ENCODE data around the gene AP3B2.

AP3B2 gene

GRCh38 chr15:82697735-82698407 is 11.8 kb downstream of the AP3B2 start:
- DNase-seq, result no peak

DNA sequence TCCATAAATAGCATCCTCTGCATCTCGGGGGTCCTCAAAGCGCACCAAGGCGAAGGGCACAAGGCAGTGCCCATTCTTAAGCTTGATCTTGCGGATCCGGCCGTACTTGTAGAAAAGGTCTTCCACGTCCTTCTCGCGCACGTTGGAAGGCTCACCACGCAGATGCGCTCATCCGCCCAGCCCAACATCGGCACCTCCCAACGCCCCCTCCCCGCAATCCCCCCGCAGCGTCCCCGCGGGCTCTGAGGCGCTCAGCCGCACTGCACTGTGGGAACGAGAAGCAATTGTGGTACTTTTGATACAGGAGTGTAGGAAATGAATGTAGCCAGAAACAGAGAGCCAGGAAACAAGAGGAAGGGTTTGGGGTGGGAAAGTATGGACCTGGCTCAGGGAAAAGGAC is 17.5 kb downstream of the AP3B2 start:
- DNase-seq, result no peak

DNA sequence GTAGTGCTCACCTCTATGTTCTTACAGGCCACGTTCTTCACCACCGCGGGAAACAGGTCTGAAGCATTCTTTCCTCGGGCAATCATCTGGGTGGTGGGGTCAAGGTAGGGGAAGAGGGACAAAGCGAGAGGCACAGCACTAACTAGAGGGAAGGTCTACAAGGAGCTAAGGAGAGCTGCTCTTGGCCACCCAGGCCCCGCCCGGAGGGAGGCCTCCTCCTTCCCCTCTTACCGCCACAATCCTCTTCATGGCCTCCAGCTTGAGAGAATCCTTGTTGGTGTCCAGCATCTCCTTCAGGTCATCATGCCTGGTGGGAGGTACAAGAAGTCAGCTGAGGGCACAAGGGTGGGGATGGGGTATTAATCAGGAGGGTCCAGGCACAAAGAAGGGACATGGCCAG is 20.5 kb downstream of the AP3B2 start:
- no peak for DNase-seq

- DNase-seq, result no peak
Measured at GRCh38 chr15:82688691-82689090, 21.0 kb downstream of the AP3B2 start.

DNA sequence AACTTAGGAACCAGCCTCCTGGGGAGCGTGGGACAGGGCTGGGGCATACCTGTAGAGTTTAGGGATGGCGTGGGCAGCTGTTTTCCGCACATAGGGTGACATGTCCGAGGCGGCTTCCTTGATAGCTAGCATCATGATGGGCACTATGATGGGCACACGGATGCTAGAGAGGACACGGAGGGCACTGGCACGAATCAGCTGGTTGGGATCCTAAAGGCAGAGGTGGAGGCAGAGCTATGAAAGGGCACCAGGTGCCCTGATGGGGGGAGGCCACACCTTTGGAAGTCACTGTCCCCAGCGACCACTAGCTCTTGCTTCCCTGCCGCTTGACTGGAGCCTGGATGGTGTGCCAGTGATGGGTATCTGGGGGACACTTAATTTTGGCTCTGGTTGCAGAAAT is 28.3 kb downstream of the AP3B2 start:
- no peak for DNase-seq

GRCh38 chr15:82680200-82681102 is 29.2 kb downstream of the AP3B2 start:
- peak; percentile 57 for DNase-seq

GRCh38 chr15:82679626-82680199 is 30.0 kb downstream of the AP3B2 start:
- no peak for DNase-seq

- no peak for DNase-seq
Measured at GRCh38 chr15:82677720-82678323, 31.9 kb downstream of the AP3B2 start.

DNA sequence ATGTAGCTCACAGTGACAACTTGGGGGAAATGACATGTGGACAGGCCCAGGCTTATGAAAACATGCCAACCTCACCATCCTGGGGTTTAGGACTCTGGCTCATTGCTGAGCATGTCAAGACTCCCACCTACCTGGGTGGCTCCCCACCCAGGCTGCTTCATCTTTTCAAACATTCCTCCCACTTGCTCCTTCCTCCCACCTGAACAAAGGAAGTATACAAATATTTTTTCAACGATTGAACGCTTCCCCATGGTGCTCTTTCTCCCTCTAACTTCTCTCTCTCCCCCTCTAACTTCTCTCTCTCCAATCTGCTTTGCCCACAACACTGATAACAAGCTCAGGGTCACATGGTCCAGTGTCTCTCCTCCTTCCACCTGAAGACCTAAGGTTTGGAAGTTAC is 34.8 kb downstream of the AP3B2 start:
- DNase-seq, result no peak

GRCh38 chr15:82670699-82671098 is 39.0 kb downstream of the AP3B2 start:
- no peak for DNase-seq

DNA sequence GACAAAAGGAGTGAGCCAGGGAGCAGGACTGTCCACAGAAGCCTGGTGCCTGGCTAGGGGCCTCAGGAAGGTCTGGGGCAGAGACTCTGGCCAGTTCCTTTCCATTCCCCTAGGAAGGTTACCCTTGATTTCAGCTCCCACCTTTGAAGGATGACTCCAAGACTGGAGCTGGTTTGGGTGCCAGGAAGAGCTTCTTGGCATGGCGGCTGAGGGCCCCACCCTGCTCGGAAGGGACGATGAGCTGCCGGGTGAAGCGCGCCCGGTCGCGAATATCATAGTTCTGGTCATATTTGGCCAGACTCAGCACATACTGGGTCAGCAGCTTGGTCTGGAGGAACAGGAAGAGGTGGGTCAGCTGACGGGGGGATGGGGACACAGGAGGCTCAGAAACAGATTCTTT is 43.1 kb downstream of the AP3B2 start:
- DNase-seq, result no peak

- no peak for DNase-seq
Measured at GRCh38 chr15:82664021-82664420, 45.7 kb downstream of the AP3B2 start.

DNA sequence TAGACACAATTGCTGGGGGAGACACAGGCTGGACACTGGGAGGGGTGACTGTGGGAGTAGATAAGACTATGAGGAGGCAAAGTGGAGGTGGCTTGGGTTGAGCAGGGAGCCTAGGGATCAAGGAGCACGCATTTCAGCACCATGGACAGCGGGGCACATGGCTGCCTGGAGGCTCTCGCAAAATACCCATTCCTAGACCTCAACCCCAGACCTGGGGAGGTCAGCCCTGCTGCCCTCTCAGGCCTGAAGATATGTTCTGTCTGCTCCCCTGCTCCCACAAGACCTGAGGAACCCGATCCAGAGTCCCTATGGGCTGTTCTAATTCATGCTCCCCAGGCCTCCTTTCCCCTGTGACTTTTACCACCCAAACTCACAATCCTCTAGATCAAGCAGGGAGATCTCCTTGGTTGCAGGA is 46.5 kb downstream of the AP3B2 start:
- DNase-seq, result no peak

- DNase-seq, result no peak
Measured at GRCh38 chr15:82662641-82663040, 47.0 kb downstream of the AP3B2 start.

DNA sequence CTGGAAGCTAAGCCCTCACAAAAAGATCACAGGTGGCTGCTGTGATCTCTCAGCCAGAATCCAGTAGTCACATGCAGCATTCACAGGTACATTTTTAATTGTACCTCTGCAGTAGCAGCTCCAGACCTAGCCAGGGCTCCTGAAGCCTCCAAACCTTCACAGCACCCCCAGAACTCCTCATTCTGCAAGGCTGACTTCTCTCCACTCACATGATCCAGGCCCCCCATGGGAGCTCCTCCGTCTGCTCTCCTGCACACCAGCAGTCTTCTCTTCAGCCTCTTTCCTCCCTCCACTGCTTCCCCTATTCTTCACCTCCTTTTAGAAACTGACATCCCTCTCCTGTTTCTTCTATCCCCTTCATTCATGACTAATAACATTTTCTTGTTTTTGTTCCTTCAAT is 49.3 kb downstream of the AP3B2 start:
- DNase-seq, result no peak

DNA sequence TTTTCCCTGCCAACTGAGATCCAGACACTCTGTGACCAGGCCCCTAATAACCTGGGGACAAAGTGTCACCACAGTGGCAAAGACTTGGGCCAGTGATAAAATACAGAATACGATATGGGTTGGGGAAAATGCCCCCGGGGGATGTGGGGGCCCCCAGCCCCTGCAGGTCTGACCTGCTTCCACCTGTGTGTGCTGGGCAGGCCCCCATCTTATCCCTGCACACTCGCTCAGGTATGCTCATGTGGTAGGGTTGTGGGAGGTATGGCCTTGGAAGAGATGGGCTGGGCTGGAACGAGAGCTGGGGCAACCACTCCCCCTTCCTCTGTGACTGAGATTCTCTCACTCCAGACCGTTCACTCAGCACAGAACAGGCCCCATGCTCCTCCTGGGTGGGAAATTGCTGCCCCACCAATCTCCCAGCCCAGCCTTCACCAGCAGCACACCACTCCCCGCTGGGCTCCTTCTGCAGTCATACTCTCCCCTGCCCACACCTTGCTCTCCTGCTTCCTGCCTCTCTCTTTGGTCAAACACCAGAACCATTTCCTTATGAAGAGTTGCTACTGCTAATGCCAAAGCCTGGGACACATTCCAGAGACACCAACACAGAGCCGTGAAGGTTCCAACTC is 52.9 kb downstream of the AP3B2 start:
- no peak for DNase-seq

DNA sequence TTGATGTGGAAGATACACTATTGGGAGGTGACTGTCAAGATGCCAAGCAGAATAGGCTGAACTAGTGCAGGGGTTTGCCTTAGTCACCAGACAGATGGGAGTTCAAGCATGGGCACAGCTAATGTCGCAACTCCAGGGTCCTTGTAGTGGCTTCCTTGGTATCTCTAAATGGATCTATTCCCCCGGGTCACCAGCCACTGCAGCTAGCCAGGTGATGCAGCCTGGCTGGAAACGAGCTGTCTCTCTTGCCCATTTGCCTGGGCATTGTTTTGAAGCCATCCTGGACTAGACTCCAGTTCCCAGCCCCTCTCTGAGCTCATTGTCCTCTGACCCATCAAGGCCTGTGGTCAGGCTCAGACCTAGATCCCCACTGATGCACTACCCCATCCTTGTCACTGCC is 54.1 kb downstream of the AP3B2 start:
- no peak for DNase-seq

DNA sequence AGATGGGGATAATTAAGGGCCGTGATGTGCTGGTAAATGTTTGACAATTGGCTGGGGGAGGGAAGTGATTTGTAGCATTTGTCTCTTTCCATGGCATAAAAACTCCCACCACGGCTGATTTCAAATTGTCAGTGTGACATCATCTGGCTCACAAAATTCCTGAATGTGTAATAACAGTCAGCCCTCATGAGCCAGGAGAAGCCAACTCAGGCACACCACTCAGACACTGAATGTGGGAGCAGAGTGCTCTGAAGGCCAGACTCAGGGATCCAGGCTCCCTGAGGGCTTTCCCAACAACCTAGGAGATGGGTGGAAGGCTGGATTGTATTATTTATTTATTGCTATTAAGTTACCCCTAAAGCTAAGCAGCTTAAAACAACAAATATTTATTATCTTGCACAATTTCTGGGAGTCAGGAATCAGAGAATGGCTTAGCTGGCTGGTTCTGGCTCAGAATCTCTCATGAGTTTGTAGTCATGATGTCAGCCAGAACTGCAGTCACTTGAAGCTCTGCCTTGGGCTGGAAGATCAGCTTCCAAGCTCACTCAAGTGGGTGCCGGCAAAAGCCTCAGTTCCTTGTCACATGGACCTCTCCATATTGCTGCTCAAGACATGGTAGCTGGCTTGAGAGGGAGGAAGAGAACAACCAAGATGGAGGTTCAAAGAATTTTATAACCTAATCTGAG is 56.0 kb downstream of the AP3B2 start:
- DNase-seq, result no peak

DNA sequence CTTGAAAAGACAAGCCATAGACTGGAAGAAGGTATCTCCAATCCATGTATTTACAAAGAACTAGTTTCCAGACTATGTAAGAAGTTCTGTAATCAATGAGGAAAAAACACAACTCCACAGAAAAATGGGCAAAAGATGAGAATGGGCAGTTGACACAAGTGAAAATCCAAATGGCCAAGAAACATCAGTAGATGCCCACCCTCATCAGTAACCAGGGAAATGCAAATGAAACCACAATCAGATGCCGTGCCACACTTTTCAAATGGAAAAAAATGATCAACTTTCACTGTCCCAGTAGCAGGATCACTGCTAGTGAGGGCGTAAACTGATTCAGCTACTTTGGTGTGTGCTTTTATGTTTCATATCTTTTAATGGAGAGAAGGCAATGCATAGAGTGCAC is 58.0 kb downstream of the AP3B2 start:
- DNase-seq, result no peak

DNA sequence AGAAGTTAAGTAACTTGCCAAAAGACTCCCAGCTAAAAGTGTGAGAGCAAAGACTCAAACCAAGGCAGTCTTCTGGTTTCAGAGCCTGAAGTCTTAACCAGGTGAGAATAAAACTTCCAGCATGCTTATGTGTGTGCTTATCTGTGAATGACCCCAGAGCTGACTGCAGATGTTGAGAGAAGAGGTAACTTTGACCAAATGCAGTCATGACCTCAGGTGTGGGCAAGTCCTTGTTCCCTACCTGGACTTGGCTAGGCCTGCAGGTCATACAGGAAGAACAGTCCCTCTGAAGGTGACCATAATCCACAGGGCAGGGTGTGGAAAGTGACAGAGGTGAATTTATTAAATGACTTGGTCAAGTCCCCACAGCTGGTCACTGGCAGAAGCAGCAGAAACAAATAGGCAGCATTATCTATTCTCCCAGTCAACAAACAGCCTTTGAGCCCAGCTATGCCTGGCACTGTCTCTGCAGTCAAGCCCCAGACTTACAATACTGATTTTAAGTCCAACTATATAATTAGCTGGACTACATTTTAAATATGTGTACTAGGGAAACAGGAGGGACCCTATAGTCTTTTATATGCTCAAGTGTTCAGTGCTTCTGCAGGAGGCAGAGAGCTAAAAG is 59.5 kb downstream of the AP3B2 start:
- no peak for DNase-seq

- DNase-seq, result no peak
Measured at GRCh38 chr15:82649226-82649999, 60.3 kb downstream of the AP3B2 start.
